Activated CD4-positive, alpha-beta memory T cell treated with anti-CD3 and anti-CD28 coated beads, Interleukin-2, amount 10 ng/mL, durations not matched to agents 7 days and 5 days (primary cell): ENCODE results near the gene ANKRD37. TPM values are rescaled to one million over a fixed set of nuclear protein-coding genes. Genes with fewer than 3 reads are reported as not detected.

Experiments used
- CTCF ChIA-PET: fragments of 350-600 bp; sonication (Branson Sonifier 250); formaldehyde crosslinking; loops from one replicate; lab custom pipeline; 2021; ENCODE audit warnings: antibody characterized with exemption, inconsistent platforms; lab: Charles Lee
- POLR2A ChIA-PET: fragments of 350-600 bp; sonication (Branson Sonifier 250); formaldehyde crosslinking; loops from one replicate; lab custom pipeline; 2021; ENCODE audit warnings: antibody characterized with exemption; lab: Charles Lee
- DNase-seq: peaks from one replicate; pipeline ENCODE4 v3.0.0-alpha.2; 2020
- H3K27ac Mint-ChIP-seq: one replicate; pipeline ENCODE4 v1.8.0; 2021; ENCODE audit warnings: mild to moderate bottlenecking, mixed read lengths
- H3K27me3 Mint-ChIP-seq: one replicate; pipeline ENCODE4 v1.8.0; 2021; ENCODE audit warnings: mixed read lengths
- H3K36me3 Mint-ChIP-seq: one replicate; pipeline ENCODE4 v1.8.0; 2021; ENCODE audit warnings: low read depth, mixed read lengths
- H3K4me1 Mint-ChIP-seq: one replicate; pipeline ENCODE4 v1.8.0; 2021; ENCODE audit warnings: mixed read lengths
- H3K4me3 Mint-ChIP-seq: one replicate; pipeline ENCODE4 v1.8.0; 2021; ENCODE audit warnings: mild to moderate bottlenecking, mixed read lengths
- H3K9me3 Mint-ChIP-seq: one replicate; pipeline ENCODE4 v1.8.0; 2021; ENCODE audit warnings: mixed read lengths
- total RNA-seq, 2 experiments: library from RNA; stranded (reverse); gene quantifications; one replicate each; pipeline ENCODE4 v1.2.3, GENCODE V29; 2021

Gene ANKRD37
- total RNA-seq, 2 experiments from 2014 or later: 16.0 to 16.1 TPM

GRCh38 chr4:185405296-185405999 lies 8.8 kb downstream of the ANKRD37 start:
- Mint-ChIP-seq H3K27ac (no peak overlapping the region), H3K4me3 (no peak overlapping the region), H3K36me3 (peaks cover 48% of the 10 kb centered on the region), H3K9me3 (no peaks in the 10 kb centered on the region), H3K4me1 (peaks cover 7% of the 10 kb centered on the region), H3K27me3 (no peaks in the 10 kb centered on the region)
- ChIA-PET CTCF (interaction anchor here (0.5 to 1.9 kb wide), 3 partner anchors 9 to 48 kb away, joined by 4 to 5 read pairs (median 4); partner anchors contain the start of gene UFSP2), POLR2A (interaction anchor here (1.1 to 1.5 kb wide), 3 partner anchors 9 to 21 kb away, joined by 3 to 4 read pairs (median 3); partner anchors contain the start of genes ANKRD37, LRP2BP and UFSP2)
- no peak for DNase-seq

DNA sequence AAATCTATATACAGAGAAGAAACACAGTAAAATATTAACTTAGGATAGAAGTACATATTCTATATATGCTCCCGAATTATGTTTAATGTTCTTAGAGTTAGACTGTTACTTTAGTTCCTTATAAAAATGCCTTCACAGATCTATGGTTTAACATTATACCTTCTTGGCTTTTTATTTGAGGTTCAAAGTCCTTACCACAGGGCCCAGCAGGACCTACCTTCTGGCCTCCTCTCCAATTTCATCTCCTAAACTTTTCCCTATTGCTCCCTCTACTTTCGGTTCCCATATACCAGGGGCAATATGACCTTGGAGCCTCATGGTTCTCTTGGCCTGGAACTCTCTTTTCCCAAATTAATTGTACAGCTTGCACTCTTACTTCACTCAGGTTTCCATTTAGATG lies 11.8 kb downstream of the ANKRD37 start:
- Mint-ChIP-seq H3K36me3 (peaks cover 29% of the 10 kb centered on the region), H3K9me3 (no peaks in the 10 kb centered on the region), H3K4me1 (peaks cover 7% of the 10 kb centered on the region), H3K4me3 (no peak overlapping the region), H3K27me3 (no peaks in the 10 kb centered on the region), H3K27ac (no peak overlapping the region)
- ChIA-PET POLR2A (no interaction called here), CTCF (interaction anchor here (1.3 kb wide), 1 partner anchor 13 kb away, joined by 3 read pairs; no protein-coding TSS in a partner anchor)
- DNase-seq: no peak

DNA sequence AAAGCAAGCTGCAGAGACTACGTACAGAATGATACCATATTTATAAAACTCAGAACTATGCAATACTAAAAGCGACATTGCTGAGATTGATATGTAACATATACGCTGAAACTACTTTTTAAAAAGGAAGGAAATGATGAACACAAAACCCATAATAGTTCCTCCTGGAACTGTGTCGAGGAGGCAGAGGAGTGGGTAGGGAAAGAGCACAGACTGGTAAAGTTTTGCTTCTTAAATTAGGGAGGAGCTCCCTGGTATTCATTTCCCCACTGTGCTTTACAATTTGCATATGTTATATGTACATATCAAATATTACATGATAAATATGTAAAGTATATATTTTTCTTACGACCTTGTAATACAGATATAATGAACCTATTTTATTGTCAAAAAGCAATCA lies 15.2 kb downstream of the ANKRD37 start:
- Mint-ChIP-seq H3K9me3 (no peaks in the 10 kb centered on the region), H3K27me3 (no peaks in the 10 kb centered on the region), H3K27ac (no peak overlapping the region), H3K36me3 (peaks cover 32% of the 10 kb centered on the region), H3K4me1 (no peaks in the 10 kb centered on the region), H3K4me3 (no peak overlapping the region)
- no peak for DNase-seq
- CTCF ChIA-PET: no interaction called here
- POLR2A ChIA-PET: interaction anchor here (1.2 to 1.4 kb wide), 2 partner anchors 9 to 14 kb away, joined by 4 to 5 read pairs; partner anchors contain the start of gene UFSP2

DNA sequence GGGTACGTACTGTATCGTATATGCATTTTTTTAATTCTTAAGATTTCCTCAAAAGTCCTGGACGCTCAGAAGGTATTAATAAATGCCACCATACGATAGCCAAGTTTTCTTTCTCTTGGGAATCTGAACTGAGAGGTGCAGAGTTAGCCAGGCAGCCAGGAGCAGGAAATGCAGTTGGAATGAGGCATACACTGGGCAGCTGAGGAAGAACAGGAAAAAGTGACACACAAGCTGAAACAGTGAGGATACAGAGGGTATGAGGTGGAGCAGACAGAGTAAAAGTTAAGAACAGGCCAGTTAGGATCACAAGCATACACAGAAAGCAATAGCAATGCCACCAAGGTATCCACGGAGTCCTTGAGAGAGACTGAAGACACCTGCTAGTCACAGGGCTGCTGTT lies 15.8 kb downstream of the ANKRD37 start:
- Mint-ChIP-seq H3K36me3 (peaks cover 34% of the 10 kb centered on the region), H3K27ac (no peak overlapping the region), H3K4me3 (no peak overlapping the region), H3K4me1 (no peaks in the 10 kb centered on the region), H3K27me3 (no peaks in the 10 kb centered on the region), H3K9me3 (no peaks in the 10 kb centered on the region)
- ChIA-PET CTCF (no interaction called here), POLR2A (interaction anchor here (1.2 to 1.4 kb wide), 2 partner anchors 9 to 13 kb away, joined by 4 to 5 read pairs; partner anchors contain the start of gene UFSP2)
- no peak for DNase-seq

DNA sequence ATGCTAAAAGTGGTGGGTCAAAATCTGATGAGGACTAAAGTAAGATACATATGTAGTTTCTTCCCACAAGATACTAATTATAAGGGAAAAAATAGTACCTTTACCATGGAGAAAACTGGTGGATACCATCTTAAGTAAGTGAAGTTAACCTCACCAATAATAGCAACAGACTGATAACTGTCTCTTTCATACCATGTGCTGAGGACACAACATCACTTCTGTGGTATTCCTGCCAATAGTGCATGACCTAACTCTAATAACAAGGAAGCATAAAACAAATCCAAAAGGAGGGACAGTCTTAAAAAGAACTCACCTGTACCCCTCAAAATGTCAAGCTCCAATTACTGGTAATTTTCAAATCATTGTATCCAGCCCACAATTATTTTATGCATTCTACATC lies 20.3 kb downstream of the ANKRD37 start:
- H3K4me3 Mint-ChIP-seq: no peak overlapping the region
- no peak overlapping the region for H3K27ac Mint-ChIP-seq
- ChIA-PET CTCF (interaction anchor here (0.5 kb wide), 1 partner anchor 1192 kb away, joined by 5 read pairs; no protein-coding TSS in a partner anchor), POLR2A (no interaction called here)
- peaks cover 36% of the 10 kb centered on the region for H3K36me3 Mint-ChIP-seq
- H3K4me1 Mint-ChIP-seq: no peaks in the 10 kb centered on the region
- H3K9me3 Mint-ChIP-seq: no peaks in the 10 kb centered on the region
- no peak for DNase-seq
- H3K27me3 Mint-ChIP-seq: no peaks in the 10 kb centered on the region

DNA sequence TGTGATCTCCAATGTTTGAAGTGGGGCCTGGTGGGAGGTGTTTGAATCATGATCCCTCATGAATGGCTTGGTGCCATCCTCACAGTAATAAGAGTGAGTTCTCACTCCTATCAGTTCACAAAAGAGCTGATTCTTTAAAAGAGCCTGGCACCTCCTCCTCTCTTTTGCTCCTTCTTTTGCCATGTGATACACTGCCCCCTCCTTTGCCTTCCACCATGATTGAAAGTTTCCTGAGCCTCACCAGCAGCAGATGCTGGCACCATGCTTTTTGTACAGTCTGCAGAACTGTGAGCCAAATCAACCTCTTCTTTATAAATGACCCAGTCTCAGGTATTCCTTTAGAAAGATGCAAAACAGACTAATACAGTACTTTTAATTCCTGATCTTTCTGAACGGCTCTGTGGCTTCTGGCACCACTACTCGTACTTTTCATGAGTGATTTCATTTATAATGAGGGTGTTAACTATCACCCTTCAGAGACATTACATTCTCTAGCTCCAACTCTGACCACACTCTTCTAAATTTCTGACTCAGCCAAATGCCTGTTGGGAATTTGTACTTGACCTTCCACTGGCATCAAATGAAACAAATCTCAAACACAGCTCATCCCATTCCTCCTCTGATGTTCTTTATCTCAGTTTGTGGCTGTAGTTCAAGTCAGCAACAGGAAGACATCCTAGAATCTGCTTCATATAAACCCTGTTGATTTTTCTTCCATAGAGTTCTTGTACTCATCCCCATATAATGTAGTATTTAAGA lies 24.9 kb downstream of the ANKRD37 start:
- CTCF ChIA-PET: no interaction called here
- Mint-ChIP-seq H3K27me3 (no peaks in the 10 kb centered on the region), H3K4me3 (no peak overlapping the region), H3K4me1 (peaks cover 20% of the 10 kb centered on the region), H3K36me3 (peaks cover 34% of the 10 kb centered on the region), H3K27ac (no peak overlapping the region), H3K9me3 (no peaks in the 10 kb centered on the region)
- DNase-seq: no peak
- POLR2A ChIA-PET: no interaction called here

DNA sequence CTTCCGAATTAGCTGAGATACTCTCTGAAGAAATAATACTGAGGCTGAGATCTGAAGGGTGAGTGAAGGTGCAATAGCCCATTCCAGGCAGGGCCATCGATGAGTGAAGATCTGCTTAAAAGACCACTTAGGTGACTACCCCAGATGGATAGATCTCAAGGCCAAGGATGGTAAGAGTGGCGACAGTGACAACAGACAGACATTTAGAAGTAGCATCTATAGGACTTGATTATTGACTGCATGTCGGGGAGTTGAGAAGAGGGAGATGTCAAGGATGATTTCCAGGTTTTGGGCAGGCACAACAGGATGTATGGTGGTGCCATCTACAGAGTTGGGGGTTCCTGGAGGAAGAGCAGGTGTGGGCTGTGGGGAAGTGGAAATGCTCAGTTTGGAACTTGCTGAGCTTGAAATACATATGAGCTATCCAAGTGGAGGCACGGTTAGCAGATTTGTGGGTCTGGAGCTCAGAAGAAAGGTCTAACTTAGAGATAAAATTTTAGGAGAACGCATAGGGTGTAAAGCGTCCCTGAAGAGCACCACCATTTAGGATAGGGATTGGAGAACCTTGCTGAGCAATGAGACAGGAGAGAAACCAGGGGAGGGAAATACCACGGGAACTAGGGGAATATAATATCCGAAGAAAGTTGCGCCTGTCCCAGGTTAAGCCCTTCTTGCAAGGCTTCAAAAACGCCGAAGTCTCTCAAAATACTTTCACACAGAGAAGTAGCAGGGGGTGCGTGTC lies 28.4 kb downstream of the ANKRD37 start:
- peak overlapping the region; percentile 94 for H3K27ac Mint-ChIP-seq
- peaks cover 4% of the 10 kb centered on the region for H3K27me3 Mint-ChIP-seq
- no peaks in the 10 kb centered on the region for H3K9me3 Mint-ChIP-seq
- H3K36me3 Mint-ChIP-seq: peaks cover 24% of the 10 kb centered on the region
- DNase-seq: no peak
- peak overlapping the region; percentile 80 for H3K4me3 Mint-ChIP-seq
- H3K4me1 Mint-ChIP-seq: peaks cover 20% of the 10 kb centered on the region
- ChIA-PET POLR2A (interaction anchor here (0.6 to 3.3 kb wide), 12 partner anchors 10 to 692 kb away, joined by 3 to 47 read pairs (median 4); partner anchors contain the start of genes ANKRD37, CENPU, LRP2BP and SLC25A4), CTCF (interaction anchor here (0.6 to 1.9 kb wide), 4 partner anchors 20 to 212 kb away, joined by 3 to 5 read pairs (median 4); partner anchors contain the start of gene LRP2BP)

GRCh38 chr4:185425647-185426352 lies 29.2 kb downstream of the ANKRD37 start, which contains the start of gene UFSP2:
Gene UFSP2 (minus strand): TSS chr4:185425964. CDS start chr4:185425868, 96 bp downstream.
- CTCF ChIA-PET: interaction anchor here (0.6 to 1.9 kb wide), 4 partner anchors 21 to 213 kb away, joined by 3 to 5 read pairs (median 4); partner anchors contain the start of gene LRP2BP

GRCh38 chr4:185426960-185427688 lies 30.5 kb downstream of the ANKRD37 start:
- peaks cover 8% of the 10 kb centered on the region for H3K27me3 Mint-ChIP-seq
- peaks cover 11% of the 10 kb centered on the region for H3K36me3 Mint-ChIP-seq
- H3K4me1 Mint-ChIP-seq: peaks cover 20% of the 10 kb centered on the region
- no peak overlapping the region for H3K27ac Mint-ChIP-seq
- CTCF ChIA-PET: interaction anchor here (0.7 kb wide), 2 partner anchors 46 to 248 kb away, joined by 3 read pairs; no protein-coding TSS in a partner anchor
- DNase-seq: no peak
- POLR2A ChIA-PET: interaction anchor here (1.9 kb wide), 1 partner anchor 22 kb away, joined by 4 read pairs; no protein-coding TSS in a partner anchor
- H3K9me3 Mint-ChIP-seq: no peaks in the 10 kb centered on the region
- H3K4me3 Mint-ChIP-seq: no peak overlapping the region

More at GRCh38 chr4:185425647-185426352, 29.2 kb downstream of the ANKRD37 start, which contains the start of gene UFSP2:
- Mint-ChIP-seq H3K36me3 (peaks cover 24% of the 10 kb centered on the region), H3K4me3 (peak within 1 kb of the TSS; percentile 80), H3K27me3 (peaks cover 4% of the 10 kb centered on the region), H3K27ac (peak within 1 kb of the TSS; percentile 94), H3K4me1 (peaks cover 20% of the 10 kb centered on the region), H3K9me3 (no peaks in the 10 kb centered on the region)
- POLR2A ChIA-PET: interaction anchor here (0.6 to 3.3 kb wide), 12 partner anchors 10 to 692 kb away, joined by 3 to 47 read pairs (median 4); partner anchors contain the start of genes ANKRD37, CENPU, LRP2BP and SLC25A4
- DNase-seq: peak; percentile 88

GRCh38 chr4:185429660-185430059 lies 33.0 kb downstream of the ANKRD37 start:
- Mint-ChIP-seq H3K36me3 (peaks cover 6% of the 10 kb centered on the region), H3K4me3 (no peak overlapping the region), H3K9me3 (no peaks in the 10 kb centered on the region), H3K27ac (no peak overlapping the region), H3K4me1 (peaks cover 10% of the 10 kb centered on the region), H3K27me3 (peaks cover 8% of the 10 kb centered on the region)
- POLR2A ChIA-PET: no interaction called here
- no peak for DNase-seq
- CTCF ChIA-PET: interaction anchor here (0.6 kb wide), 1 partner anchor 81 kb away, joined by 3 read pairs; no protein-coding TSS in a partner anchor

DNA sequence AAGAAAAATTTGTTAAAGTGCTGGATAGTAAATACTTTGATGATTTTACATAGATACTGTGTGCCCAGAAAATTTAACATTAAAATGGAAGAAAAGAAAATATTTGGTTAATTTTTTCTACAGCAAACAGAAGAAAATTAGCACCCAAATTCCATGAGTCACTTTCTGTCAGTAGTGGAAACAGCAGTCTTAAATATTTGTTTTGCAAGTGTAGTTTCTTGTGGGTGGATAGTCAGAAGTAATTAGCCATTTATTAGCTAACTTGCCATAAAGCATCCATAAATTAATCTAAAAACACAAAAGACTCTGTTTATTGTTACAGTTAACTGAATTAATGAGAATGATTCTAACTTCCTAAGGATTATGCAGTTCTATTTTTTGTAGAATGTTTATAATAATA lies 38.8 kb downstream of the ANKRD37 start:
- Mint-ChIP-seq H3K27me3 (peaks cover 4% of the 10 kb centered on the region), H3K9me3 (no peaks in the 10 kb centered on the region), H3K4me3 (no peak overlapping the region), H3K4me1 (no peaks in the 10 kb centered on the region), H3K36me3 (no peaks in the 10 kb centered on the region), H3K27ac (no peak overlapping the region)
- ChIA-PET POLR2A (no interaction called here), CTCF (no interaction called here)
- DNase-seq: no peak
